Stimulated activated memory B cell treated with anti-CD40 and anti-IgM and Interleukin-4, amounts not matched to agents 10 μg/mL and 1 μg/mL and 100 μg/mL, for 72 hours (primary cell): ENCODE data around the gene SMTNL2.

Experiments
- ATAC-seq: fragments of 150-1000 bp; cut with Tn5 transposase; 2 replicates; pipeline ENCODE4 v1.10.0; 2021
- H3K27ac Mint-ChIP-seq: one replicate; pipeline ENCODE4 v1.8.0; 2022; ENCODE audit warnings: mild to moderate bottlenecking, mixed read lengths
- H3K27me3 Mint-ChIP-seq: one replicate; pipeline ENCODE4 v1.8.0; 2022; ENCODE audit warnings: mixed read lengths
- H3K36me3 Mint-ChIP-seq: one replicate; pipeline ENCODE4 v1.8.0; 2022; ENCODE audit warnings: mixed read lengths
- H3K4me1 Mint-ChIP-seq: one replicate; pipeline ENCODE4 v1.8.0; 2022; ENCODE audit warnings: mixed read lengths
- H3K4me3 Mint-ChIP-seq: one replicate; pipeline ENCODE4 v1.8.0; 2022; ENCODE audit warnings: mild to moderate bottlenecking, moderate library complexity, mixed read lengths
- H3K9me3 Mint-ChIP-seq: one replicate; pipeline ENCODE4 v1.8.0; 2022; ENCODE audit warnings: mixed read lengths

The SMTNL2 gene

GRCh38 chr17:4584101-4584916 is at the start of gene SMTNL2:
Gene SMTNL2 (plus strand): TSS chr17:4584529. CDS start chr17:4584606, 77 bp downstream.
- Mint-ChIP-seq H3K27me3 (peaks cover 74% of the 10 kb centered on the region), H3K4me1 (peaks cover 7% of the 10 kb centered on the region), H3K4me3 (peak within 1 kb of the TSS; percentile 63), H3K27ac (no peak within 1 kb of the TSS), H3K36me3 (no peaks in the 10 kb centered on the region), H3K9me3 (no peaks in the 10 kb centered on the region)
- peak; percentile 26 for ATAC-seq

DNA sequence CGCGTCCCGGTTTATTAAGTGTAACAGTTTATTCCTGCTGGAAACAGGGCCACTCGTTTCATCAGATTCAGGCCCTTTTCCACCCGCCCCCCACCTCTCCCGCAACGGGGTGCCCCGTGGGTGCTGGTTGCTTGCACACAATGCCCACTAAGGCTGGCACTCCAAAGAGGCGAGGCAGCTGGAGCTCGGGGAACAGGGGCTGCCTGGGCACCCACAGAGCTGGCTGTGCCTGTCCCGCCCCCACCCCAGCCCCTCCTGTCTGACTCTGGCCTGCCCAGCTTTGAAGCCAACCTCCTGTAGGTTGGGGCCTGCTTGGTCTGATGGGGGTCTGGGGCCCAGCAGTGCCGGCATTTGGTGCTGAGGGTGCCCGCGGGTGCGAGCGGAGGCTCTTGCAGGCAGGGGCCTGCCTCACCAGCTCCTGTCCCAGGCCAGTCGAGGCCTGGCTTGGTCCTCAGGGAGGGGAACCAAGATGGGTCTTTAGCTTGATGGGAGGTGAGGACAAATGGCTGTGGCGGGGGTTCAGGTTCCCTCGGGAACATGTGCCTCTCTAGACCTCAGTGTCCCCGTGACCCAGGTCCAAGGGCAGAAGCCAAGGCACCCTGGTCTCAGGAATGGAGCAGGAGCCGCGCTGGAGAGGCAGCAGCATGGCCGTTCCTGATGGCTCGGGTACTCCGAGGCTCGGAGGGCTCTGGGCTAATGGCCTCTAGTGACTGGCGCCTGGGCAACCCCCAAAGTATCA is 49.2 kb upstream of the SMTNL2 start:
- no peak overlapping the region for H3K4me3 Mint-ChIP-seq
- H3K9me3 Mint-ChIP-seq = no peaks in the 10 kb centered on the region
- peaks cover 8% of the 10 kb centered on the region for H3K36me3 Mint-ChIP-seq
- H3K27me3 Mint-ChIP-seq = peaks cover 61% of the 10 kb centered on the region
- no peak for ATAC-seq
- peaks cover 25% of the 10 kb centered on the region for H3K4me1 Mint-ChIP-seq
- H3K27ac Mint-ChIP-seq = no peak overlapping the region

DNA sequence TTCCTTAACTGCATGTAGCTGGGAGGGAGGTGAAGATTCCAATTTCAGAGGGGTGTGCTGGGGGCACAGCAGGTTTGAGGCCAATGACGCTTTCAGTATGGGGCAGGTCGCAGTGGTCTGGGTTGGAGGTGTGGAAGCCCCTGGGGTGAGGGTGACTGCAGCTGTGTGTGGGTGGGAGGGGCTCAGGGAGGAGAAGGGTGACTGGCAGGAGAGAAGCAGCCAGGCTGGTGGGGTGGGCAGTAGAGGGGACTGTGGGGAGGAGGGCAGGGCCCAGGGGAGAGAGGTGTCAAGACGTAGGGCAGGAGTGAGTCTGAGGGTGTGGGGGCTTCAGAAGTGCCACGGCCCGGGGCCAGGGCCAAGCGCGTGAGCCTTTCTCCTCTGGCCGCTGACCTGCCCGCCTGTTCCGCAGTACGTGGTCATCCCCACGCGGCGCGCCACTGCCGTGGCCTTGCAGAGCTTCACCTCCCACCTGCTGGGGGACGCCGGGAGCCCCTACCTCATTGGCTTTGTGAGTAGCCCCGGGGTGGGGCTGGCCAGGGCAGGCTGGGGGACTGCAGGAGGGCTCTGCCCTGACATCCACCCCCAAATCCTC is 48.6 kb upstream of the SMTNL2 start:
- H3K9me3 Mint-ChIP-seq = no peaks in the 10 kb centered on the region
- H3K27me3 Mint-ChIP-seq = peaks cover 54% of the 10 kb centered on the region
- peaks cover 14% of the 10 kb centered on the region for H3K36me3 Mint-ChIP-seq
- peak; percentile 6 for ATAC-seq
- no peak overlapping the region for H3K4me3 Mint-ChIP-seq
- no peak overlapping the region for H3K27ac Mint-ChIP-seq
- H3K4me1 Mint-ChIP-seq = peaks cover 25% of the 10 kb centered on the region

DNA sequence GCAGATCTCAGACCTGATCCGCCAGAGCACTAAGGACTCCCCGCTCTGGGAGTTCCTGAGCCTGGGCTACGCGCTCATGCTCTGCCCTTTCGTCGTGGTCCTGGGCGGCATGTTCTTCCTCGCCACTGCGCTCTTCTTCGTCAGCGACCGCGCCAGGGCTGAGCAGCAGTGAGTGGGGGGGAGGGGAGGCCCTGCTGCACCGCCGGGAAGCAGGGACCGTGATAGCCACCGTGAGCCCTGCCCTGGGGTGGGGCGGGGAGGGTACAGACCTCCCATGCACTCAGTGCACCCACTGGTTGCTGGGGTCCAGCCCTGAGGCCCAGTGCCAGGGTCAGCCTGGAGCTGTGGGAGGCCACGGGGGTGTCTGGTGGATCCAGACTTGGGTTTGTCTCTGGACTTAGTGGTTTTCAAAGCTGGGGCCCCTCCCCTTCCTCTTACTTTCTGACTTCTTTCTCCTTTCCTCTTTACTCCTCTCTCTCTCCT is 48.0 kb upstream of the SMTNL2 start:
- ATAC-seq = no peak
- H3K27ac Mint-ChIP-seq = no peak overlapping the region
- H3K4me1 Mint-ChIP-seq = peaks cover 25% of the 10 kb centered on the region
- no peak overlapping the region for H3K4me3 Mint-ChIP-seq
- no peaks in the 10 kb centered on the region for H3K9me3 Mint-ChIP-seq
- H3K36me3 Mint-ChIP-seq = peaks cover 20% of the 10 kb centered on the region
- peaks cover 52% of the 10 kb centered on the region for H3K27me3 Mint-ChIP-seq

DNA sequence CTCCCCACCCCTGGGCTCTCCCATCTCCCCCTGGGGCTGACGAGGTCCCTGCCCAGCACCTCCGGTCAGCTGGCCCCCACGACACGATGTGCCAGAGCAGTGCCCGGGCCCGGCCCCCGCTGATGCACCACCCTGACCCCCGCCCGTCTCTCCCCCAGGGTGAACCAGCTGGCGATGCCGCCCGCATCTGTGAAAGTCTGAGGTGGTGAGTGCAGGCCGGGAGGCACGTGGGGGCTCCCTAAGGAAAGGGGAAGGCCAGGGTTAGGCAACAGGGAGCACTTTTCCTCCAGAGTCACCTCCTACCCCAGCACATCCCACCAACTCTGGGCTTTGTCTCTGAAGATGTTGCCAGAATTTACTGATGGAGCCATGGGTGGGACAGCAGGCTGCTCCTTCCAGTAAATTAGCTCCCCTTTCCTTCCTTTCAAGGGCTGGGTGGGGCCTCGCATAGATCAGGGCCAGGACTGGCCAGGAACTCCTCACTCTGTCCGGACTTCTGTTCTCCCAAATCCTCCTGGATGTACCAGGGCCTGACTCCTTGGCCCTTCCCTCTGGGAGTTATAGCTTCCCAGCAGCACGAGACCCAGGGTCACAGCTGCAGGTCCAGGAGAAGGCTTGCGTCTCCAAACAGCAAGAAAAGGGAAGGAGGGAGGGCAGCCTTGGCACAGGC is 47.5 kb upstream of the SMTNL2 start:
- peaks cover 24% of the 10 kb centered on the region for H3K36me3 Mint-ChIP-seq
- no peak overlapping the region for H3K4me3 Mint-ChIP-seq
- peaks cover 48% of the 10 kb centered on the region for H3K27me3 Mint-ChIP-seq
- H3K9me3 Mint-ChIP-seq = no peaks in the 10 kb centered on the region
- H3K4me1 Mint-ChIP-seq = peaks cover 25% of the 10 kb centered on the region
- ATAC-seq = no peak
- H3K27ac Mint-ChIP-seq = no peak overlapping the region

DNA sequence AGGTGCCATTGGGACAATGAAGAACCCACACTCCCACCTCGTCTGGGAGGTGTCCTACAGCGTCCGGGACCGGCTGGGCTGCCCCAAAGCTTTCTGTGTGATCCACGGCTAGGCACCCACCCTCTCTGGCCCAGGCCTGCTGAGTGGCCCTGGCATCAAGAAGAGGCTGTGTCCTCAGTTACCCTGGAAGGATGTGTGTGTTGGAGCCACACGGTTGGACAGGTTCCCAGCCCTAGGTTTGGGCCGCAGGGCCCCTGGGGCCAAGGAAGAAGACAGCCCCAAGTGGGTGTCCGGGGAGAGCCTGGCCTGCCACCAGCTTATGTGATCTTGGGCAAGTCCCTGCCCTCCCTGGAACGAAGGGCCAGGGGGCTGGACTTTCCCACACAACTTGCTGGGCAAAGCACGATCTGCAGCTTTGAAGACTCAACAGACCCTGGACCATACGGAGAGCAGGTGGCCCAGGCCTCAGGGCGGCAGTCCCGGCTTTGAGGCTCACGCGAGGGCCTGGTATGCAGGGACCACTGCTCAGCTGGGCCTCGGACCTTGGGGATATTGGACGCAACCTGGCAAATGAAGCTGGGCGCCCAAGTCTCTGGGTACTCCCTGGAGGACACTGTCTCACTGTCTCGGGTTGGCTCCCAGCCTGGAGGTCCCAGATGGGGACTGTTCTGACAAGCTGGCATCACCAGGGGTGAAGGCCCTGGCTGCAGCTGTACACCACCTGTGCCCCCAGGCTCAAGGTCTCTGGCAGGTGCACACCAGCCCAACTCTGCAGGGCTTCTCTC is 46.7 kb upstream of the SMTNL2 start:
- Mint-ChIP-seq H3K4me1 (peaks cover 25% of the 10 kb centered on the region), H3K4me3 (no peak overlapping the region), H3K27me3 (peaks cover 40% of the 10 kb centered on the region), H3K9me3 (no peaks in the 10 kb centered on the region), H3K27ac (no peak overlapping the region), H3K36me3 (peaks cover 31% of the 10 kb centered on the region)
- ATAC-seq = no peak

DNA sequence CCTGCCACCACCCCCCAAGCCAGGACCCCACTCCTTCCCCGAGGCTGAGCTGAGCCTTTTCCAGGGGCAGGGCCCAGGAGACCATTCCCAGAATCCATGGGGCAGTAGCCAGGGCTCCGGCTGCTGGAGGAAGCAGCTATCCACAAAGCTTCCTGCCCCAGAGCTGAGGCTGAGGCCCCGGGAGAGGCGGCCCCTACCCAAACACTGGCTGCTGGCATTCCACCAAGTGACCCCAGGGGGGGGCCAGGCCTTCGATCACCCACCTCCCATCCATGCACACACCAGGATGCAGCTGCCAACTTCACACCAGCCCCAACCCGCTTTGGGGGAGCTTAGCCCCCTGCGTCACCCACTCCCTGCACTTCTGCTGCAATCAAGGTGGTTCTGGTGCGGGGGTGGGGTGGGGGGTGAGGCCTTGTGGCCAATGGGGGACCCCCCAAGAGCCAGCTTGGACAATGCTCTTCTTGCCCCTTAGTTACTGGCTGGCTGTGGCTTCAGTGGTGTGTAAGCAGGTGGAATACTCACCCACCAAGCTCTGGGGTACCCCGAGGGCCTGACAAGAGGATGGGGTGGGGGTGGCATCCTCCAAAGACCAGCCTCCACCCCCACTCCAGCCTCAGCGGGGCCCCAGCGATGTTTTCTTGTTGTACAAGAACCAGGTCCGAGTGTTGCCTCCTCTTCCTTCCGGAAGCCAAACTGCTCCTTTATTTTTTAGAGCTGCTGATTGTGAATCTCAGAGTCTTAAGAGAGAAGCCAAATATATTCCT is 45.9 kb upstream of the SMTNL2 start:
- peaks cover 36% of the 10 kb centered on the region for H3K36me3 Mint-ChIP-seq
- H3K27me3 Mint-ChIP-seq = peaks cover 33% of the 10 kb centered on the region
- no peaks in the 10 kb centered on the region for H3K9me3 Mint-ChIP-seq
- H3K27ac Mint-ChIP-seq = no peak overlapping the region
- no peak overlapping the region for H3K4me3 Mint-ChIP-seq
- peaks cover 21% of the 10 kb centered on the region for H3K4me1 Mint-ChIP-seq
- ATAC-seq = no peak

DNA sequence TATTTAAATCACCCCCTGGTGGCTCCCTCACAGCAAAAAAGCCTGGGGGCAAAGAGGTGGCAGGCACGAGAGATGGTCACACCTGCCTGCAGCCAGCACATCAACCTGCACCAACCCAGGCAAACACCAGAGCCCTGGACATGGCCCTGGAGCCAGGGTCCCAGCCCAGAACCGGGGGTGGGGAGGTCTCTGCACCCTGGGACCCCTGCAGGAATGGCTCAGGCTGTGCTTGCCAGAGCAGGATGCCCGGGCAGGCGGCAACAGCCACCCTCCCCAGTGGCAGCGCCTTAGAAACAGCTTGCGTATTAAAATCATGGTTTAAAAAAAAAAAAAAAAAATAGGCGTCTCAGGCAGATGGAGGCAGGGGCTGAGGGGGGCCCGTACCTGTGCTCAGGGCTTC is 45.3 kb upstream of the SMTNL2 start:
- Mint-ChIP-seq H3K9me3 (no peaks in the 10 kb centered on the region), H3K27ac (no peak overlapping the region), H3K4me1 (peaks cover 20% of the 10 kb centered on the region), H3K4me3 (no peak overlapping the region), H3K36me3 (peaks cover 42% of the 10 kb centered on the region), H3K27me3 (peaks cover 26% of the 10 kb centered on the region)
- no peak for ATAC-seq

- Mint-ChIP-seq H3K4me1 (peaks cover 20% of the 10 kb centered on the region), H3K27ac (no peak overlapping the region), H3K36me3 (peaks cover 44% of the 10 kb centered on the region), H3K9me3 (no peaks in the 10 kb centered on the region), H3K4me3 (no peak overlapping the region), H3K27me3 (peaks cover 20% of the 10 kb centered on the region)
- no peak for ATAC-seq
Measured at GRCh38 chr17:4539576-4540223, 44.6 kb upstream of the SMTNL2 start.

DNA sequence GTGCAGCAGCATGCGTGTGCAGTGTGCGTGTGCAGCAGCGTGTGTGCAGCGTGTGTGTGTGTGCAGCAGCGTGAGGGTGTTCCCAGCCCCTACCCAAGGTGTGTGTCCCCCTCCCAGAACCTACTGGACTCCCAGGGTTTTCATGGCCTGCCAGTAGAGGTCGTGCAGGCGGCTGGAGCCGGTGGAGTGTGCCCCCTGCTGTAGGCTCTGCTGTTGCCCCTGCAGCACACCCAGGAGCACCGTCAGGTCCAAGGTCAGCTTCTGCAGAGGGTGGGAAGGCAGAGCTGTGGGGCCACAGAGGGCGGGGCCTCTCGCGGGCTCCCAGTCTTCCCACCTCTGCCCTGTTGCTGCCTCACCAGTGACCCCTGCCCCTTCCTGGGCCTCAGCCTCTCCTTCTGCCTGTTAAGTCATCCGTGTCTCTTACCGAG is 44.1 kb upstream of the SMTNL2 start:
- no peak for ATAC-seq
- peaks cover 14% of the 10 kb centered on the region for H3K27me3 Mint-ChIP-seq
- no peak overlapping the region for H3K27ac Mint-ChIP-seq
- H3K36me3 Mint-ChIP-seq = peaks cover 49% of the 10 kb centered on the region
- H3K4me1 Mint-ChIP-seq = peaks cover 19% of the 10 kb centered on the region
- H3K4me3 Mint-ChIP-seq = no peak overlapping the region
- no peaks in the 10 kb centered on the region for H3K9me3 Mint-ChIP-seq

DNA sequence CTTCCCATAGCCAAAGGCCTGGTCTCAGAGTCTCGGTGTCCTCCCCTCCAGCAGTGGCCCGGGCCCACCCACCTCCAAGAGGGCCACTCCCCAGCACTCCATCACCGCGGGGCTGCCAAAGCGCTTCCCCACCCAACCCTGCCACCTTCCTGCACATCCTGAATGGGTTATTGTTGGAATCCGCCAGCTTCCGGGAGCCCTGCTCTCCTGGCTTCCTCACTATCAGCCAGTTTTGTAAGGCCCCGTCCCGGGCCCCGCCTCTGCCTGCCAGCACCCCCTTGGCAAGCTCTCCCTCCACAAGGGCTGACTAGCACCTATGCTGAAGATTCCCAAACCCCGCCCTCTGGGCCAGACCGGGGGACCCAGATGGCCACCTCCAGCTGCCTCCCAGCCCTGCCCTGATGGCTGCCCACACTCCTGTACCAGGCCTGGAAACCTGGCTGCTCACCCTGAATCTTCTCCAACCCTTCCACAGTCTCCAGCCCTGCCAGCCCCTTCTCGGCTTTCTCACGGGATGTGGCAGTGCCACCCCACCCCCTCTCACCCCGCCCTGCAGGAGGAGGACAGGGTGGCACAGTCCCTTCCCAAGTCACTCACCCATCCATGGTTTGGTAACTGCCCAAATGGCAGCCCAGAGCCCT is 43.5 kb upstream of the SMTNL2 start:
- peaks cover 55% of the 10 kb centered on the region for H3K36me3 Mint-ChIP-seq
- H3K4me3 Mint-ChIP-seq = no peak overlapping the region
- no peak overlapping the region for H3K27ac Mint-ChIP-seq
- H3K27me3 Mint-ChIP-seq = peaks cover 9% of the 10 kb centered on the region
- ATAC-seq = no peak
- H3K9me3 Mint-ChIP-seq = no peaks in the 10 kb centered on the region
- H3K4me1 Mint-ChIP-seq = peaks cover 14% of the 10 kb centered on the region

- peaks cover 2% of the 10 kb centered on the region for H3K27me3 Mint-ChIP-seq
- peaks cover 9% of the 10 kb centered on the region for H3K4me1 Mint-ChIP-seq
- H3K27ac Mint-ChIP-seq = no peak overlapping the region
- ATAC-seq = no peak
- no peaks in the 10 kb centered on the region for H3K9me3 Mint-ChIP-seq
- peaks cover 59% of the 10 kb centered on the region for H3K36me3 Mint-ChIP-seq
- no peak overlapping the region for H3K4me3 Mint-ChIP-seq
Measured at GRCh38 chr17:4541328-4542002, 42.9 kb upstream of the SMTNL2 start.
